IPS-NIHi7 (cell line): ENCODE data around the gene BIRC6.
"Not testable (repeated sequence)": the region's sequence is repeated elsewhere in the genome, so short reads cannot be mapped to it uniquely, and the experiment has no call there.

Experiments
- DNase-seq: peaks from one replicate; pipeline ENCODE4 v3.0.0; 2012; ENCODE audit warnings: mixed read lengths; ENCODE audit errors: extremely low spot score

Gene BIRC6

GRCh38 chr2:32506446-32506845 lies 149.6 kb downstream of the BIRC6 start:
- no peak for DNase-seq

- DNase-seq: no peak
Measured at GRCh38 chr2:32514946-32515345, 158.1 kb downstream of the BIRC6 start.

GRCh38 chr2:32516567-32516966 lies 159.7 kb downstream of the BIRC6 start:
- DNase-seq: no peak

DNA sequence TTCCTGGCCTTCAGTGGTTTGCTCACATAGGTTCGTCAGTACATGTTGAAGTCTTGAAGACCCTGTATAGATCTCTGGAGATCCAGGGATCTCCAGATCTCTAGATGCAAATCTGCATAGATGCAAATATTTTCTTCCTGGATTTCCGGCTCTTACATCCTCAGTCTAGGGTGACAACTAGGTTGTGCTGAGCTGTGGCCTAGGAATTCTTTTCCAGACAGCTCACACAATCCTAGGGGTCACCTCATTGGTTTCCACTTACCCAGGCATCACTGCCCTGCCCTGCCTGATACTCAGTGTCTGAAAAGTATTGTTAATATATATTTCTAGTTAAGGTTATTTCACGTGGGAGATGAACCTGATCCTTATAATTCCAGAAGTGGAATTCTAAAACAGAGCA lies 165.9 kb downstream of the BIRC6 start:
- no peak for DNase-seq

- DNase-seq: no peak
Measured at GRCh38 chr2:32523686-32524085, 166.9 kb downstream of the BIRC6 start.

GRCh38 chr2:32532341-32532740 lies 175.5 kb downstream of the BIRC6 start:
- DNase-seq: no peak

- DNase-seq: no peak
Measured at GRCh38 chr2:32532961-32533360, 176.1 kb downstream of the BIRC6 start.

- no peak for DNase-seq
Measured at GRCh38 chr2:32534831-32535230, 178.0 kb downstream of the BIRC6 start.

DNA sequence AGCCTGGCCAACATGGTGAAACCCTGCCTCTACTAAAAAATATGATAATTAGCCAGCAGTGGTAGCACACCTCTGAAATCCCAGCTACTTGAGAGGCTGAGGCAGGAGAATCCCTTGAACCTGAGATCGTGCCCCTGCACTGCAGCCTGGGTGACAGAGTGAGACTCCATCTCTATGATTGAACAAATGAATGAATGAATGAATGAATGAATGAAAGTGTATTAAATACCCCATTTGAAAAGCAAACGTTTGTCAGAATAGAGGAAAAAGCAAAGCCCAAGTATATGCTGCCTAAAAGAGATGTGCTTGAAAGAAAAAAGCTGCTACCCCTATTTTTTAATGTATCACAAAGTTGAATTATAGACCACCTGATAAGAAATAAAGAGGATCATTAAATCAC lies 181.9 kb downstream of the BIRC6 start:
- DNase-seq: no peak

DNA sequence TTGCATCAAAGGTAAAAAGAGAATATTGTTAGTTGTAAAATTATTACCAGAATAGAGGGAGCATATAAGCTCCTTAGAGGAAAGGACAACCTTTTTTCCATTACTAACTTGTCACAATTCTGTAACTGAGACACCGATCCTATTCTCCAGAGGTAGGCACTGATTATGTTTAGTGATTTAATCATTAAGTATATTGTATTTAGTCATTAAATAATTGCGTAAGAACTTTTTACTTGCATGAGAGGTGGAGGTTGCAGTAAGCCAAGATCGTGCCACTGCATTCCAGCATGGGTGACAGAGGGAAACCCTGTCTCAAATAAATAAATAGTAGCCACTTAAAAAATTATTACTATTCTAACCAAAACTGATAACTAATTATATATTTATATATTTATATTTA lies 195.7 kb downstream of the BIRC6 start:
- DNase-seq: not testable (repeated sequence)

GRCh38 chr2:32553829-32554432 lies 197.1 kb downstream of the BIRC6 start:
- peak; percentile 29 for DNase-seq

GRCh38 chr2:32558492-32558891 lies 201.7 kb downstream of the BIRC6 start:
- no peak for DNase-seq

GRCh38 chr2:32559136-32559535 lies 202.3 kb downstream of the BIRC6 start:
- no peak for DNase-seq

DNA sequence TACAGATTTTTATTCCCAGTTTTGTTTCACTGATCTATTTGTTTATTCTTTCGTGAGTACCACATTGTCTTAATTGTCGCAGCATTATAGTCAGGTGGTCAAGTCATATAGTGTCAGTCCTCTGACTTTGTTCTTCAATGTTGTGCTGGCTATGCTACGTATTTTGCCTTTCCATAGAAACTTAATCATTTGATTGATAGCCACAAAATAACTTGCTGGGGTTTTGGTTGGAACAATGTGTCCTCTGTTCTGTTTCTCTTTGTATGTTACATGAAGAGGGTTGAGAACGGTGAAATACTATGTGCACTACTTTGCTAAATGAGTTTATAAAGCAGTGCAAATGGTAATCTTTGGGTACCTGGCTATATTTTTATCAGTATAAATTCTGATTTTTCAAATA lies 206.1 kb downstream of the BIRC6 start:
- no peak for DNase-seq

- peak; percentile 26 for DNase-seq
Measured at GRCh38 chr2:32564417-32565035, 207.7 kb downstream of the BIRC6 start.

- DNase-seq: no peak
Measured at GRCh38 chr2:32565902-32566301, 209.1 kb downstream of the BIRC6 start.

GRCh38 chr2:32572030-32572429 lies 215.2 kb downstream of the BIRC6 start:
- no peak for DNase-seq

DNA sequence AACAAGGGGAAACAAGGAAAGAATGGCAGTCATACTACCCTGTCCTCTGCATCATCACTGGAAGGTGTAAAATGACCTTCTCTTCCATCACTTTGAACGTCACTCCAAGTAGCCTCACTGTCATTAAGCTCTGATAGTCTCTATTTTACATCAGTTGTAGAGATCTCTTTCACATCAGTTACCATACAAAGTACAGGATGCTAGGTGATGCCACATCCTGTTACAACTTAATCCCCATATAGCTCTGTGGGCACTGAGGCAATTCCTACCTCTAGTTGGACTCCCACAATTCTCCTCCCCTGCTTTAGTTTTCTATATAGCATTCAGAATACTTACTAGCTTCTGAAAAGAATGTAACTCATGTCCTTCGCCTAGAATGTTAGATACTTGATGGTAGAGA lies 215.9 kb downstream of the BIRC6 start:
- no peak for DNase-seq

- DNase-seq: no peak
Measured at GRCh38 chr2:32591669-32592463, 235.0 kb downstream of the BIRC6 start.

DNA sequence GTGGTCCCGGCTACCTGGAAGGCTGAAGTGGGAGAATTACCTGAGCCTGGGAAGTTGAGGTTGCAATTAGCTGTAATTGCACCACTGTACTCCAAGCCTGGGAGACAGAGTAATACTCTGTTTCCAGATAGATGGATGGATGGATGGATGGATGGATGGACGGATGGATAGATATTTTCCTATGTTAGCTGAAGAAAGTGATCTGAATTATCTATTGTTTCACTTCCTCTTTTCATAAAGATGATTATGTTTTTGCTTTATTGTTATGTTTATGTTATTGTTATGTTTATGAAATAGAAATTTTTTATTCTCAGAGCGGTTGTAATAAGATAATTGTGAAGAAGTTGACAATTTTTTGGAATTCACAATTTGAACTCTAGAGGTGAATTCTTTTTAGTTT lies 237.8 kb downstream of the BIRC6 start:
- DNase-seq: no peak

GRCh38 chr2:32611366-32611765 lies 254.5 kb downstream of the BIRC6 start:
- no peak for DNase-seq

- DNase-seq: no peak
Measured at GRCh38 chr2:32611771-32612170, 254.9 kb downstream of the BIRC6 start.

GRCh38 chr2:32614084-32614483 lies 257.3 kb downstream of the BIRC6 start:
- no peak for DNase-seq
